22Rv1 (cell line): ENCODE data around the gene ZNF492.

ENCODE experiments used
- CTCF ChIP-seq: fragments of 450-650 bp; IDR thresholded peaks from 2 replicates; pipeline ENCODE4 v1.5.1; 2017; ENCODE audit warnings: mild to moderate bottlenecking
- ZFX ChIP-seq: fragments of 450-650 bp; IDR thresholded peaks from 2 replicates; pipeline ENCODE4 v1.6.1; 2017; ENCODE audit warnings: antibody characterized with exemption, borderline replicate concordance

GRCh38 chr19:22609630-22610029 is 24.5 kb upstream of the ZNF492 start:
- TF ChIP-seq CTCF (no peak), ZFX (no peak)
